GM12873 (cell line): ENCODE measurements around the gene SCFD1.

Experiments used
- CTCF ChIP-seq: IDR thresholded peaks from 2 replicates; pipeline ENCODE4 v1.5.1; 2012; ENCODE audit warnings: low read depth, mild to moderate bottlenecking, moderate library complexity, low read length, control low read depth; ENCODE audit not compliant: insufficient read depth; ENCODE audit errors: missing control alignments

Gene SCFD1

GRCh38 chr14:30584058-30584630 is 38.0 kb upstream of the SCFD1 start:
- TF ChIP-seq CTCF, result no peak

GRCh38 chr14:30585204-30585603 is 36.9 kb upstream of the SCFD1 start:
- no peak for TF ChIP-seq CTCF

- no peak for TF ChIP-seq CTCF
Observed at GRCh38 chr14:30587141-30587540, 35.0 kb upstream of the SCFD1 start.

- no peak for TF ChIP-seq CTCF
Observed at GRCh38 chr14:30588873-30589272, 33.2 kb upstream of the SCFD1 start.

GRCh38 chr14:30596935-30597334 is 25.2 kb upstream of the SCFD1 start:
- TF ChIP-seq CTCF, result no peak

- TF ChIP-seq CTCF, result no peak
Observed at GRCh38 chr14:30597504-30597903, 24.6 kb upstream of the SCFD1 start.

GRCh38 chr14:30600922-30601918 is 20.9 kb upstream of the SCFD1 start:
- no peak for TF ChIP-seq CTCF
